Measurements from ENCODE around the gene PEMT.

DNA sequence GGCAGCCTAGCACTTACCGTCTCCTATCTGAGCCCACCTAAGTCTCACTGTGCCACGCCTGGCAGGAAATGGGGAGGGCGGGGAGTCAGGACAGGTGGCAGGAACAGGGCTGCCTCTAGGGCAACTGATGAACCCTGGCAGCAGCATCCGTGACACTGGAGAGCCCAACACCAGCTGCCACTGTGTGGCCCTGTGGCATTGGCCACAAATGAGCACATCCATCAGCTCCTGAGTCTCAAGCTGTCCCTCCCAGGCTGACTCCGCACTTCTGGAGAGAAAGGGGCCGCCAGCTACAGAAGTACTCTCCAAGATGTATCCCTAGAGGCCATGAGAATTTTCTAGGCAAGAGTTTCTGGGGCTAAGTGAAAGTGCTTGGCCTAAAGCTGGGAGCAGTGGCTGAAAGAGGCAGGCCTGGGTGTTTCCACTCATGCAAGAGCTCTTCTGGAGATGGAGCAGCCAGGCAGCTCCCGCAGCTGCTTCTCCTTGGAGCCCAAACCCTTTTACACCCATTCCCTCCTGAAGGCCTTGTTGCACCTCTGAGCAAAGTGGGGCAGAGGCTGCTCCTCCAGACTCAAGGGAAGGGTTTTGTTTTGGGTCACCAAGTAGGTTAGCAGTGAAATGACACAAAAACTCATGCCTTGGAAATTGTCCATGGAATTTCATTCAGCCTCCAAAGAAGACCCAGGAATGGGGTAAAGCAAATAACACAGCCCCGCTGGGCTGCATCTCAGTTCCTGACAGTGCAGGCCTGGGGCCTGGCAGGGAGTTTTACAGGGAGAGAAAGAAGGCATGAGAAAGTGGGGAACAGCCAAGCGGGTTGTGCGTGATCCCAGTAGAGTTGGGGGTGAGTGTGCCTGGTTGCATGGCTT lies 25.8 kb downstream of the PEMT start:
- TF ChIP-seq, protein P1, sequence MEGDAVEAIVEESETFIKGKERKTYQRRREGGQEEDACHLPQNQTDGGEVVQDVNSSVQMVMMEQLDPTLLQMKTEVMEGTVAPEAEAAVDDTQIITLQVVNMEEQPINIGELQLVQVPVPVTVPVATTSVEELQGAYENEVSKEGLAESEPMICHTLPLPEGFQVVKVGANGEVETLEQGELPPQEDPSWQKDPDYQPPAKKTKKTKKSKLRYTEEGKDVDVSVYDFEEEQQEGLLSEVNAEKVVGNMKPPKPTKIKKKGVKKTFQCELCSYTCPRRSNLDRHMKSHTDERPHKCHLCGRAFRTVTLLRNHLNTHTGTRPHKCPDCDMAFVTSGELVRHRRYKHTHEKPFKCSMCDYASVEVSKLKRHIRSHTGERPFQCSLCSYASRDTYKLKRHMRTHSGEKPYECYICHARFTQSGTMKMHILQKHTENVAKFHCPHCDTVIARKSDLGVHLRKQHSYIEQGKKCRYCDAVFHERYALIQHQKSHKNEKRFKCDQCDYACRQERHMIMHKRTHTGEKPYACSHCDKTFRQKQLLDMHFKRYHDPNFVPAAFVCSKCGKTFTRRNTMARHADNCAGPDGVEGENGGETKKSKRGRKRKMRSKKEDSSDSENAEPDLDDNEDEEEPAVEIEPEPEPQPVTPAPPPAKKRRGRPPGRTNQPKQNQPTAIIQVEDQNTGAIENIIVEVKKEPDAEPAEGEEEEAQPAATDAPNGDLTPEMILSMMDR (IDR thresholded peaks at IDR 0.05 in 8 of 11, conservative IDR thresholded peaks at IDR 0.05 in 3 of 11), result no peak
- TF ChIP-seq POLR2A (IDR thresholded peaks at IDR 0.05), result no peak
